ENCODE results near the gene DCP2.

Gene DCP2

GRCh38 chr5:112995764-112996618 lies 19.4 kb downstream of the DCP2 start:
- Histone ChIP-seq H3K9ac (ENCODE audit: low read length) (no peak overlapping the region), H3K4me3 (ENCODE audit: low read length) (no peak overlapping the region), H3K4me1 (ENCODE audit: control insufficient read depth, insufficient read depth, low read length) (peaks cover 11% of the 10 kb centered on the region), H3K36me3 (ENCODE audit: control insufficient read depth, insufficient read depth, low read length, severe bottlenecking) (peaks cover 19% of the 10 kb centered on the region), H3K27me3 (replicated peaks; ENCODE audit: control insufficient read depth, insufficient read depth, low read length) (no peaks in the 10 kb centered on the region), H3K9me3 (ENCODE audit: control insufficient read depth, low read length) (no peaks in the 10 kb centered on the region)
- DNase-seq (ENCODE audit: low read depth): peak; percentile 91

DNA sequence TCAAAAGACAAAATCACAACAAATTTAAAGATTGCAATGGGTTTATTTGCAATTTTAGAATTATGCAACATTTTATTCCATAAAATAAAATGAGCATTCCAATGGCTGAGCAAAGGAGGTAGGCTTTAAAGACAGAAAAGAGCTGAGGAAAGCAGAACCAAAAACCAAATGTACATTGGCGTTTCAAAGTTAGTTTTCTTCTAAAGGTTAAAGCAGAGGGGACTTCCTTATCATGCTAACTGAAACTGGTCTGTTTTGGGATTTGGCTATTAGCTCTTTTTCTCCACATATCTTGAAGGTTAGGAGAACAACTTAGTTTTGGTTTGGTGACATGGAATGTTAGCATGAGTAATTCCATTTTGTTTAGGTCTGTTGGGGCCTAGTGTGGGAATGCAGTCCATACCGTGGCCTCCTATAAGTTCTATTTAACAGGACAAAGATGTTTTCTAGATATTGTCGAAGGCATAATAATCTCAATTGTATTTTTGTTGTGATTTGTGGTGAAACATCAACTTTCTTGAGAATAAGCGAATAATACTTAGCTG lies 20.3 kb downstream of the DCP2 start:
- Histone ChIP-seq H3K9ac (ENCODE audit: low read length) (no peak overlapping the region), H3K9me3 (ENCODE audit: control insufficient read depth, low read length) (no peaks in the 10 kb centered on the region), H3K4me3 (ENCODE audit: low read length) (no peak overlapping the region), H3K27me3 (replicated peaks; ENCODE audit: control insufficient read depth, insufficient read depth, low read length) (no peaks in the 10 kb centered on the region), H3K36me3 (ENCODE audit: control insufficient read depth, insufficient read depth, low read length, severe bottlenecking) (peaks cover 28% of the 10 kb centered on the region), H3K4me1 (ENCODE audit: control insufficient read depth, insufficient read depth, low read length) (peaks cover 11% of the 10 kb centered on the region)
- peak; percentile 15 for DNase-seq (ENCODE audit: low read depth)

- H3K27me3 ChIP-seq (replicated peaks; ENCODE audit: control insufficient read depth, insufficient read depth, low read length): no peaks in the 10 kb centered on the region
- peaks cover 11% of the 10 kb centered on the region for H3K4me1 ChIP-seq (ENCODE audit: control insufficient read depth, insufficient read depth, low read length)
- peaks cover 36% of the 10 kb centered on the region for H3K36me3 ChIP-seq (ENCODE audit: control insufficient read depth, insufficient read depth, low read length, severe bottlenecking)
- no peak for DNase-seq (ENCODE audit: low read depth)
- no peaks in the 10 kb centered on the region for H3K9me3 ChIP-seq (ENCODE audit: control insufficient read depth, low read length)
- H3K4me3 ChIP-seq (ENCODE audit: low read length): no peak overlapping the region
- H3K9ac ChIP-seq (ENCODE audit: low read length): no peak overlapping the region
Measured at GRCh38 chr5:112998296-112998695, 21.7 kb downstream of the DCP2 start.

DNA sequence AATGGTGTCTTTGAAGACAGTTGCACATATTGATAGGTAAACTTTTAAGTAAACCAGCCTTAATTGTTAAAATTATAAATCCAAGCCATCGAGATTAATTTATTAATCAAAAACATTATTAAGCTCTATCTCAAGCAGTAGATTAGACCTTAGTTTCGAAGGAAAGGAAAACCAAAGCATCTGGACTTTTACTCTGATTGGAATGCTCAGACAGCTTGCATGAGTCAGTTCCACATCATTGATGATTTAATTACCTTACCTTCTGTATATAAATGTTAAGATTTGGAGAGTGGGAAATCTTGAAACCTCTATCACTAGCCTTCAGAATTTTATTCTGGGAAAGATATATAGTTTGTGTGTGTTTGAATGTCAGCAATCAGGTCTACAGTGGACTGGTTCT lies 23.9 kb downstream of the DCP2 start:
- peaks cover 45% of the 10 kb centered on the region for H3K36me3 ChIP-seq (ENCODE audit: control insufficient read depth, insufficient read depth, low read length, severe bottlenecking)
- no peak overlapping the region for H3K9ac ChIP-seq (ENCODE audit: low read length)

DNA sequence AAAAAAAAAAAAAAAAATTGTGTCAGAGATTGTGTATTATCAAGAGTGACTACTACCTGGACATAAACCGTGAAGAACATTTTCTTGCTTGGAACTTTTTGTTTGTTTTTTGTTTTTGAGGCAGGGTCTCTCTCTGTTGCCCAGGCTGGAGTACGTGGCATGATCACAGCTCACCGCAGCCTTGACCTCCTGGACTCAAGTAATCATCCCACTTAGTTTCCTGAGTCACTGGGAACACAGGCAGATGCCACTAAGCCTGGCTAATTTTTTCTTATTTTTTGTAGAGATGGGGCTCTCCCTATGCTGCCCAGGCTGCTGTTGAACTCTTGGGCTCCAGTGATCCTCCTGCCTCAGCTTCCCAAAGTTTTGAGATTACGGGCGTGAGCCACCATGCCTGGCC lies 25.8 kb downstream of the DCP2 start:
- Histone ChIP-seq H3K9me3 (ENCODE audit: control insufficient read depth, low read length) (no peaks in the 10 kb centered on the region), H3K36me3 (ENCODE audit: control insufficient read depth, insufficient read depth, low read length, severe bottlenecking) (peaks cover 45% of the 10 kb centered on the region), H3K9ac (ENCODE audit: low read length) (no peak overlapping the region), H3K4me1 (ENCODE audit: control insufficient read depth, insufficient read depth, low read length) (no peaks in the 10 kb centered on the region), H3K4me3 (ENCODE audit: low read length) (no peak overlapping the region), H3K27me3 (replicated peaks; ENCODE audit: control insufficient read depth, insufficient read depth, low read length) (no peaks in the 10 kb centered on the region)
- DNase-seq (ENCODE audit: low read depth): no peak

More for the DNA sequence above, 23.9 kb downstream of the DCP2 start:
- Histone ChIP-seq H3K4me3 (ENCODE audit: low read length) (no peak overlapping the region), H3K9me3 (ENCODE audit: control insufficient read depth, low read length) (no peaks in the 10 kb centered on the region), H3K27me3 (replicated peaks; ENCODE audit: control insufficient read depth, insufficient read depth, low read length) (no peaks in the 10 kb centered on the region), H3K4me1 (ENCODE audit: control insufficient read depth, insufficient read depth, low read length) (peaks cover 11% of the 10 kb centered on the region)
- DNase-seq (ENCODE audit: low read depth): no peak

GRCh38 chr5:113003763-113004162 lies 27.2 kb downstream of the DCP2 start:
- DNase-seq (ENCODE audit: low read depth): no peak
- Histone ChIP-seq H3K9me3 (ENCODE audit: control insufficient read depth, low read length) (no peaks in the 10 kb centered on the region), H3K4me3 (ENCODE audit: low read length) (no peak overlapping the region), H3K27me3 (replicated peaks; ENCODE audit: control insufficient read depth, insufficient read depth, low read length) (no peaks in the 10 kb centered on the region), H3K4me1 (ENCODE audit: control insufficient read depth, insufficient read depth, low read length) (no peaks in the 10 kb centered on the region), H3K36me3 (ENCODE audit: control insufficient read depth, insufficient read depth, low read length, severe bottlenecking) (peaks cover 52% of the 10 kb centered on the region), H3K9ac (ENCODE audit: low read length) (no peak overlapping the region)

DNA sequence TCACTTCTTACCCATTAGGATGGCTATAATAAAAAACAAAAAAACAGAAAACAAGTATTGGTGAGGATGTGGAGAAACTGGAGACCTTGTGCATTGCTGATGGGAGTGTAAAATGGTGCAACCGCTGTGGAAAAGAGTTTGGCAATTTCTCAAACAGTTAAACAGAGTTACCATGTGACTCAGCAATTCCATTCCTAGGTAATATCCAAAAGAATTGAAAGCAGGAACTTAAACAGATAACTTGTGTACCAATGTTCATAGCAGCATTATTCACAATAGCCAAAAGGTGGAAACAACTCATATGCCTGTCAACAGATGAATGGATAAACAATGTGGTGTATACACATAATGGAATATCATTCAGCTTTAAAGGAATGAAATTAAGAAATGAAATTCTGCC lies 28.9 kb downstream of the DCP2 start:
- Histone ChIP-seq H3K27me3 (replicated peaks; ENCODE audit: control insufficient read depth, insufficient read depth, low read length) (no peaks in the 10 kb centered on the region), H3K36me3 (ENCODE audit: control insufficient read depth, insufficient read depth, low read length, severe bottlenecking) (peaks cover 59% of the 10 kb centered on the region), H3K9ac (ENCODE audit: low read length) (no peak overlapping the region), H3K9me3 (ENCODE audit: control insufficient read depth, low read length) (no peaks in the 10 kb centered on the region), H3K4me3 (ENCODE audit: low read length) (no peak overlapping the region), H3K4me1 (ENCODE audit: control insufficient read depth, insufficient read depth, low read length) (no peaks in the 10 kb centered on the region)
- no peak for DNase-seq (ENCODE audit: low read depth)

DNA sequence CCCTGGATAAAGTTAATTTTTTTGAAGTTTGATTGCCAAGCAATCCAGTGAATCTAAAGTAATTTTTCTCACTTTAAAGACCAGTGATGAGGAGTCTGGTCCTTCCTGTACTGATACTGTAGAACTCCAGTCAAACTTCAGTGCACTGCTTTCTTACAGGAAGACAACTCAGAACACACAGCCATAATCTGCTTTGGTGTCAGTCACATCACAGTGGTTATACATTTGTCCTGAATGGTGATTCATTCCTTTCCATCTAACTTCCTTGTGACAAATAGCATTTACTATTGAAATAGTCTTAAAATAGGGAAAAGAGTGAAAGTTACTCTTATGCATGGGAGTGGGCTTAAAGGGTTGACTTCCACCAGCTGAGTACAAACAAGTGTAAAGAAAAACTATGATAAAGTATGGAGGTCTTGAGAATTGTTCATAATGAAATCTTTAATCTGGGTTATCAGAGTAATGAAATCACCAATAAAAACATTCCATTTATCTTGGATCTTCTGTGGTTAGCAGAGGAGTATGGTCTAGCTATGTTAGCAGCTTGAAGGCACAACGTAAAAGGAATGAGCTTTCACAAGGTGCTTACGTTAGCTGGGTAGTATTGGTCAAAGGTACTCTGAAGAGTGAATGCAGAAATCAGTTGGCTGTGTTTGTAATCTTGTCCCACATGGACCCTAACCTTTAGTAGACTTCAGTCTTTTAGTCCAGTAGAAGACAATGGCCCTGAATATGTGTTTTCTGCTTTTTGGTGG lies 41.5 kb downstream of the DCP2 start:
- H3K4me1 ChIP-seq (ENCODE audit: control insufficient read depth, insufficient read depth, low read length): no peaks in the 10 kb centered on the region
- H3K9ac ChIP-seq (ENCODE audit: low read length): no peak overlapping the region
- H3K9me3 ChIP-seq (ENCODE audit: control insufficient read depth, low read length): no peaks in the 10 kb centered on the region
- no peak overlapping the region for H3K4me3 ChIP-seq (ENCODE audit: low read length)
- no peaks in the 10 kb centered on the region for H3K27me3 ChIP-seq (replicated peaks; ENCODE audit: control insufficient read depth, insufficient read depth, low read length)
- DNase-seq (ENCODE audit: low read depth): no peak
- peaks cover 65% of the 10 kb centered on the region for H3K36me3 ChIP-seq (ENCODE audit: control insufficient read depth, insufficient read depth, low read length, severe bottlenecking)

- Histone ChIP-seq H3K4me3 (ENCODE audit: low read length) (no peak overlapping the region), H3K9ac (ENCODE audit: low read length) (no peak overlapping the region), H3K4me1 (ENCODE audit: control insufficient read depth, insufficient read depth, low read length) (no peaks in the 10 kb centered on the region), H3K27me3 (replicated peaks; ENCODE audit: control insufficient read depth, insufficient read depth, low read length) (no peaks in the 10 kb centered on the region), H3K9me3 (ENCODE audit: control insufficient read depth, low read length) (no peaks in the 10 kb centered on the region), H3K36me3 (ENCODE audit: control insufficient read depth, insufficient read depth, low read length, severe bottlenecking) (peaks cover 55% of the 10 kb centered on the region)
- peak; percentile 41 for DNase-seq (ENCODE audit: low read depth)
Measured at GRCh38 chr5:113020461-113021273, 44.1 kb downstream of the DCP2 start.

DNA sequence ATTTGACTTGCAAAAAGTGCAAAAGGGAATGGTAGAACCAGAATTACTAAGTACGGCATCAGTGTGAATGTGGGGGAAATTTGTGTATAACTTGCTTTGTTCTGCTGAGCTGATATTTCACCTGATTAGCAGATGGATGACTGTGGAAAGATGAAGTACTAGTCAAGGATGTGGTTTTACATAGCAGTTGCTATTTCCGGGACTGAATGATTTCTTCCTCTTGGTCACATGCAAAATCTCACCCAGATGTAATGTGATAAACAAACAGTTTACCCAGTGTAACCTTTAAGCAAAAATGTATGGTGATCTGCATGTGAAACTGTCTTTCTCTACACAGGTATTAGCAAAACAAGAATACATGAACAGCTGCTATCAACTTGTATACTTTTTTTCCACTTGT lies 46.1 kb downstream of the DCP2 start:
- no peaks in the 10 kb centered on the region for H3K27me3 ChIP-seq (replicated peaks; ENCODE audit: control insufficient read depth, insufficient read depth, low read length)
- H3K4me3 ChIP-seq (ENCODE audit: low read length): no peak overlapping the region
- no peaks in the 10 kb centered on the region for H3K4me1 ChIP-seq (ENCODE audit: control insufficient read depth, insufficient read depth, low read length)
- H3K9ac ChIP-seq (ENCODE audit: low read length): no peak overlapping the region
- no peaks in the 10 kb centered on the region for H3K9me3 ChIP-seq (ENCODE audit: control insufficient read depth, low read length)
- DNase-seq (ENCODE audit: low read depth): no peak
- peaks cover 70% of the 10 kb centered on the region for H3K36me3 ChIP-seq (ENCODE audit: control insufficient read depth, insufficient read depth, low read length, severe bottlenecking)
